HG03159 (cell line): ENCODE results near the gene MRGPRE.

Experiments used
- ATAC-seq: cut with Tn5 transposase; IDR thresholded peaks from one replicate; pipeline ENCODE4 v1.9.1; 2021; ENCODE audit warnings: mild to moderate bottlenecking, moderate library complexity; ENCODE audit not compliant: unreplicated experiment

MRGPRE gene

DNA sequence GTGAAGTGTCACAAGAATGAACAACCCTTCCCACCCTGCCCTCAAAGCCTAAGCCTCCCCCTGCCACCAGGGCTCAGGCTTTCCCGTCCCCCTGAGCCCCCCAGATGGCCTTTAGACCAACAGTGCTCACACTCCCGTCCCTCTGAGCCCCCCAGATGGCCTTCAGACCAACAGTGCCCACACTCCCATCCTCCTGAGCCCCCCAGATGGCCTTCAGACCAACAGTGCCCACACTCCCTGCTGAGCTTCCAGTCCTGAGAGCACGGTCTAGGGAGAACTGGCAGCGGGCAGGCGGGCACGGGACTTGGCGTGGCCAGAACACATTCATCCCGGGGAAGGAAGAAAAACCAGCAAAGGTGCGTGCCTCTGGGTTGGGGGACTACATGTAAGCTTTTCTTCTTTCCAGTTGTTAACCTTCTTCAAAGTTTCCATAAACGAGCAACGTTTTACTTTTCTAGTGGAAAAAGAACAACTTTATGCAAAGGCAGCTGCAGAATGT is 16.1 kb downstream of the MRGPRE start:
- no peak for ATAC-seq

DNA sequence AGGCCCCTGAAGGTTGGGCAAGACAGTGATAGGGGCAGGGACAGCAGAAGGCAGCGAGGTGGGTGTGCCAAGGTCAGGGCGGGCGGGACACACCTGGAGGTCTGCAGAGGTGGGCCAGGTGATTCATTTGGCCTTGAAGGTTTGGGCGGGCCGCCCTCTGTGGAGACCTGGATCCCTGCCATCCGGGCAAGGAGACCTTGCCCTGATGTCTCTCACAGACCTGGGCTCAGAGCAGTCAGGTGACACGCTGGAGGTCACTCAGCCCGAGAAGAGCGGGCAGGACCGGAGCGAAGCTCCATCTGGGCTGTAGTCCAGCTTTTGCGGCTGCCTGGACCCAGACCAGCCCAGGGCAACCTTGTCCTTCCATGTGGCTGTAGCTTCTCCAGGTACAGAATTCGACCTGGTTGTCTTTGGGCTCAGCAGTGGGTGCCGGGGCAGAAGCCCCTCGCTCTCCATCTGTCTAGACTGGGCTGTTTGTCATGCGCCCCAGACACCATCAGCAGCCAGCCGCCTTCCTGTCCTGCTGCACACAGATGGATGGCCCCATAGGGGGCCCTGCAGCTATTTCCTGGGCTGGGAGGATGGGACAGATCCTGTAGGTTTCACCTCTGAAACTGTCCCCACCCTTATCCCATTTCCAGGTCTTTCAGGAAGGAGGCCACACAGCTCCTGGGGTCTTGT is 16.7 kb downstream of the MRGPRE start:
- ATAC-seq: no peak

DNA sequence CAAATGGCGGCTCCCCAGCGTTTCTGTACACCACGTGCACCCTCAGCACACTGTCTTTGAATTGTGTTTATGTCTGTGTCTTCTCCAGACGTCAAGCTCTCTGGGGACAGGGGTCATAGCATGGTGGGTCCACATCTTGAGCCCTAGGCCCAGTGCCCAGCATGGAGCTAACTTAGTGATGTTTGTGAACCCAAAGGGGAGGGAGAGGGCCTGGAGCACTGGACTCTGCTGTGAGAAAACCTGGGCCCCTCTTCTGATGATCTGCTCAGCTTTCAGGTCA is 17.9 kb downstream of the MRGPRE start:
- no peak for ATAC-seq

DNA sequence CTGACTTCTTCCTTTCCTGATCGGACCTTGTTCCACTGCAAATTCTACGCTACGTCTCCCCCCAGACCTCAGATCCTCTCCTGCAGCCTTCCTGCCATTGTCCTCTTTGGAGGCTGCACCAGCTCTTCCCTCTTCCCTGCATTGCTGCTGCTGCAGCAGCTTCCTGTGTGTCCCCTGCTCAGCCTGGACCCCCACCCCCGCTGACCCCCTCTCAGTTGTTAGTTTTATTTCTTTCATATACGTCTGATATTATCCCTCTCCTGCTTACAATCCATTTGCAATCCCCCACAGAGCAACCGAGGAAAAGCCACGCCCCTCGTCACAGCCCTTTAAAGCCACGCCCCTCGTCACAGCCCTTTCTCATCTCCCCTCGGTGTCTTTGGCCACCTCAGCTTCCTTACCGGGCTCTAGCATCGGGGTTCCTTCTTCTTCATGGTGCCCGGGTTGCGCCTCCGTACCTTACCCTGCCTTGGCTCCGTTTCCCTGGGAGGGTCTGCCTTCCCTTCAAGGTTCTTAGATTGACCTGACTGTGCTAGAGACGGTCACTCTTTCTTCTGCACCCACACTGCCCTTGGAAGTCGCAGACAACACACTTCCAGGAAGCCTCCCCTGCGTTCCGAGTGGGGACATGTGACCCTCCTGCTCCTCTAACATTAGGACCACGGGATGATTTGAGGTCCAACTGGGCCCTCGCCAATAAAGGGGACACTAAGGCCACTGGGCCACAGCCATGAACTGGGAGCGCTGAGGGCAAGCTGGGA is 18.4 kb downstream of the MRGPRE start:
- ATAC-seq: no peak

DNA sequence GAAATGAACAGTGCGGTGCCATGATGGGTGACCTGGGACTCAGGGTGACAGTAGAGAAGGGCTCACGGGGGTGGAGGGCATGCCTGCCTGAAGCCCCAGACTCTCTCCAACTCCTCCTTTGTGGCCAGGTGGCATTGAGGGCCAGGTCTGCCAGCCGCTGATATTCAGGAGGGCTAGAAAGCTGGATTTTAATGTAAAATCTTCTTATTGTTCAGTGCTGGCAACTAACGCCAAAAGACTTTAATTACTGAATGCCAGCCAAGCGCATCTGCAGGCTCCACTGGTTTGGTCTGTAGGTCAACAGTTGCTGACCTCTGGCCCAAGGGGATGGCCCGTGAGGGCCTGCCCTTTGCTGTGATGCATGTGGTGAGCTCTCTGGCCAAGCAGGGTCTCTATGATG is 23.9 kb downstream of the MRGPRE start:
- ATAC-seq: no peak

DNA sequence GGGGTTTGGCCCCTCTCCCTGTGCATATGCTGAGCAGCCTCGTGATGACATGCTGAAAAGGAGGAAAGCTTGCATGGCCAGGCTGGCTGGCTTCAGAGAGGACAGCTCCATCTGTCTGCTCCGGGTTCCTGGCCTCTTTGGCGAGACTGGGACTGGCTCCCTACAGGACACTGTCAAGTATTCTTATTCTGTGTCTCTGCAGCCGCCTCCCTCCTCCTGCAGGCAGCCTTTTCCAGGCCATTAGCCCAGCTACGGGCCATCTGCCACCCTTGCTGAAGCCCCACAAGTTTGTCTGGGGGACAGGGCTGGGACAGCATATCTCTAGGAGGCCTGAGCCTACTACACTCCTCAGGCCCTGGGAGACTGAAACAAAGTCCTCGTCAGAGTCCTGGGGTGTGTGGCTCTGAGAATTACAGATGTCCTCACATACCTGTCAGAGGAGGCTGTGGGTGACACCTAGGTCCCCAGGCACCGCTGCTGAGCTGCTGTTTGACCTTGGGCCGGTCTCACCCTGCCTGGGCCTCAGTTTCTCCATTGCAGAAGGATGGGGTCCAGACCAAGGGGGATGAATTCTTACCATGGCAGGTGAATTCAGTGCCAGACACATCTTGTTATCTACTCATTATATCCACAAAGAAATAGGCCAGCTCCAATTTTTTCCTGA is 24.6 kb downstream of the MRGPRE start:
- no peak for ATAC-seq

DNA sequence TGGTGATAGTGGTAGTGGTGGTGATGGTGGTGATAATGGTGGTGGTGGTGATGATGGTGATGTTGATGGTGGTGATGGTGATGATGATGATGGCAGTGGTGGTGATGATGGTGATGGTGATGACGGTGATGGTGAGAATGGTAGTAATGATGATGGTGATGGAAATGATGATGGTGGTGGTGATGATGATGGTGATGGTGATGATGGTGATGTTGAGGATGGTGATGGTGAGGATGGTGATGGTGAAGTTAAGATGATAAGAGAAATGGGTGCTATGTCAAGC is 25.4 kb downstream of the MRGPRE start:
- no peak for ATAC-seq

DNA sequence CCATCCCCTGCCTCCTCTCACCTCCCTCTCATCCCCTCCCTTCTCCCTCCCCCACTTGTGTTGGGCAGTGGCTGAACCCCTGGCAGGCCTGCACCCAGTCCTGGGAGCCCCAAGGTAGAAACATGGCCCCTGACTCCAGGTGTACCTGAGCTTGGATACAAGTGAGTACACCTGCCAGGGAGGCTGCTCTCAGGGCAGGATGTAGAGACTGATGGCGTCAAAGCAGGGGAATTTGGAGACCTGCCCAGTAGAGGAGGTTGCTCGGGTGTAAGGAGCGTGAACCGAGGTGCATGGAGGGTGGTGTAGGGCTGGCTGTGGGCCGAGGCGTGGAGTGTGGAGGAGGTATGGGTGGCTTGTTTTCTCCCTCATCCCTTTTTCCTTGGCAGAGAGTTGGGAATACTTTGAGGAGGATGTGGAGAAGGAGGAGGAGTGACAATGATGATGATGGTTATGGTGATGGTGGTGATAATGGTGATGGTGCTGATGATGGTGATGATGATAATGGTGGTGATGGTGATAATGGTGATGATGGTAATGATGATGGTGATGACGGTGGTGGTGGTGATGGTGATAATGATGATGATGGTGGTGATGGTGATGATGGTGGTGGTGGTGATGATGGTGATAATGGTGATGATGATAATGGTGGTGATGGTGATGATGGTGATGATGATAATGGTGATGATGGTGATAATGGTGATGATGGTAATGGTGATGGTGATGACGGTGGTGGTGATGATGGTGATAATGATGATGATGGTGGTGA is 25.9 kb downstream of the MRGPRE start:
- no peak for ATAC-seq

DNA sequence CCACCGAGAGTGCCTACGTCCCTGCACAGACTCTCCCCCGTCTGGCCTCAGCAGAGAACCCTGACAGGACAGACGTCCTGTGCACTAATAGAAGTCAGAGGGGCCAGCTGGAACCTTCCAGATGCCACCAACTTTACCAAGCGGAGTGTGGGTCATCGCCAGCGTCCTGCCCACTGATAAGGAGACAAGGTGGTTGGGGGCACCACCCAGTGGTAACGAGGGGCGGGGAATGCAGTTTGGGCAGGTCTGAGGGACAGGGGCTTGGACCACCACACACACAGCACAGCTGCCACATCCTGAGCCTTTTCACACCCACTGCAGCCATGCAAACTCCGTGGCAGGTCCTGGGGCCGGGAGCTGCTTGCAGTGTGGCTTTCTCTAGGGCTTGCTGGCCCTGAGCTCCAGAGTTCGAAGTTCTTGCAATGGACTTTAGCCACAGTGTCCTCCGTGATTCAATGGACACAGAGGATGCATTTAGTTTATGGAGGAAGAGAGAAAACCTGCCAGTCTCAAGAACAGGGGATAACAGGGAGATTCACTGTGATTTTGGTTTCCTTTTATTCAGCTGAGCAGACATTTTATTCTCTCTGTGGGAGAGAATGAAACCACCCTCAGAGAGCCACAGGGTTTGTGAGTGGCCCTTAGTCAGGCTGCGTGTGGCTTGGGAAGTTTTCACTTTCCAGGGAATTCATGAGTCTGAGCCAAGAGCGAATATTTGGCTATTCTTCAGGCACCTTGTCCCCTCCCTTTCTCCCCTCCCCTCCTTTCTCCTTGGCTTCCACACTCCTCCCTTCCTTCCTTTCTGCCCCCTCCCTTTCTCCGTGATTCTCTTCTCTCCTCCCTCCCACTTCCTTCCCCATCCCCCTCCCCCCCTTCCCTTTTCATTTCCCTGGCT is 26.7 kb downstream of the MRGPRE start:
- no peak for ATAC-seq

DNA sequence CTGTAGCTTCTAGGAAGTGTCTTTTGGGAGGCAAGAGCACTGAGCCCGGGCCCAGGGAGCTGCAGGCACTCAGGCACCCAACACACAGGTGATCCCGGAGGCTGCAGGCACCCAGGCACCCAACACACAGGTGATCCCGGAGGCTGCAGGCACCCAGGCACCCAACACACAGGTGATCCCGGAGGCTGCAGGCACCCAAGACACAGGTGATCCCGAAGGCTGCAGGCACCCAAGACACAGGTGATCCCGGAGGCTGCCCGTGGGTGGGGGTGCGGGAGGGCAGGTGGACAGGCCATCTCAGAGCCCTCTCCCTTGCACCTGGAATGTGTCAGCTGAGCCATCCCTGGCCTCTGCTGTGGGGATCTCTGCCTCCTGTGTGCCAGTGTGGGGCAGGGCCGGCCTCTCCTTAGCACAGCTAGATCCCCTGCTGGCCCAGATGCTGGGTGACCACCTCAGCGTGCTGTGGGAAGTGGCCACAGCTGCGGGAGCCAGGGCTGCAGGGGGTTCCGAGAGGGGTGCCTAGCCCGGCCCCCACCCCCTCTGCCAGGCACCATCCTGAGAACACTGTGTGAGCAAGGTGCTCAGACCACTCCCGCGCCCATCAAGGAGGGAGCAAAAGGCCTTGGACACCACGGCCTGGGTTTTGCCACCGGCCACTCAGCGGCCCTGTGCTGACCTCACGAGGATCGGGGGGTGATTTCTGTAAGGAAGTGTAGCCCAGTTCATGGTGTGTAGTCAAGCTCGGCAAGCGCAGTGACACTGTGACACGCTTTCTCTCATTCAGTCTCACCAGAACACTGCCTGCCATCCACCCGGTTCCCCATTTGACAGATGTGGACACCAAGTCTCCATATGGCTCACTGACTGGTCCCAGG is 27.8 kb downstream of the MRGPRE start:
- ATAC-seq: no peak

DNA sequence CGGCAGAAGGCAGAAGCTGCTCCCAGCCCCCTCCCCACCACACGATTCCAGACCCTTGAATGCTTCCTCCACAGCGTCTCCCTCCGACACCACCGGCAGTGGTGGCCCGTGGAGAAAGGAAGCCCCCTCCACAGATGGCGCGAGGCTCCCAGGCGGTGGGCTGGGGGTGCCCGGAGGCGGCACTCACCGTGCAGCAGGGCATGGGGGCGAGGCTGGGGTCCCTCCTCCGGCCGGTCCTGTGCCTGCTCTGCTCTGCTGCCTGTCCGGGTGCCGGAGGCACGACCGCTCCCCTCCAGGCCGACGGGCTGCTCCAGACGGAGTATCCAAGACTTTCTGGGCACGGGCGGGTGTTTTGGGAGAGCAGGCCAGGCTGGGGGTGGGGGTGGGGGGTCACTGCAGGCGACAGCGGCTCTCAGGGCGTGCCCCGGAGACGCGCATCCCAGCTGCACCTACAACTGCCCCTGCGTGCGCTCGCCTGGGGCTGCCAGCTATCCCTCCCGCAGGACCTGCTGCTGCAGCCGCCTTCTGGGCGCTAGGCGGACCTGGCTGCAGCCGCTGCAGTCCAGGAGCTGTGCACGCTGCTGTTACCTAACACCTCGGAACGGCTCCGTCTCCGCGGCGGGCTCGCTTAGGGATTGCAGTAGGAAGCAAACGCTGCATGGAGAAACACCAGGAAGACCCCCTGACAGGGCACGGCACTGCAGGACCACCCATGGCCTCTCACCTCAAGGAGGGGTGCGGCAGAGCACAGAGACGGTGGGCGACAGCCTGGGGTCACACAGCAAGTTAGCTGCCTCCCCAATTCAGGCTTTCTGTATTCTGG is 28.8 kb downstream of the MRGPRE start:
- no peak for ATAC-seq

DNA sequence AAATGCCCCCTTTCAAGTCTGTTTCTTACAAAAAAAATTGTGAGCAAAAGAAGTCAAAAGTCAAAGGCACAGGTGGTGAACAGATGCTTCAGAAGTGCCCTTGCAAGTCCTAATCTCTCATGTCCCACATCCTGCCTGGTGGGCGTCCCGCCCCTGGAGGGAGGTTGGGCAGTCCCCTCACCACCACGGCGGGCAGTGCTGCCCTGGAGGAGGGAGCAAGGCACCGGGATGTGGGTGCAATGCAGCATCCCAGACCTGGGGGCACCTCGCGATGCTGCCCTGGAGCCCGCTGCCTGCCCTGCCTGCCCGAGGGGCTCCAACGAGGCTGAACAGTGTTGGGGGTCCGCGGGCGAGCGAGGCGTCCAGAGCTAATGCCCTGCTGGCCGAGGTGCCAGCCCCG is 29.5 kb downstream of the MRGPRE start:
- ATAC-seq: no peak

DNA sequence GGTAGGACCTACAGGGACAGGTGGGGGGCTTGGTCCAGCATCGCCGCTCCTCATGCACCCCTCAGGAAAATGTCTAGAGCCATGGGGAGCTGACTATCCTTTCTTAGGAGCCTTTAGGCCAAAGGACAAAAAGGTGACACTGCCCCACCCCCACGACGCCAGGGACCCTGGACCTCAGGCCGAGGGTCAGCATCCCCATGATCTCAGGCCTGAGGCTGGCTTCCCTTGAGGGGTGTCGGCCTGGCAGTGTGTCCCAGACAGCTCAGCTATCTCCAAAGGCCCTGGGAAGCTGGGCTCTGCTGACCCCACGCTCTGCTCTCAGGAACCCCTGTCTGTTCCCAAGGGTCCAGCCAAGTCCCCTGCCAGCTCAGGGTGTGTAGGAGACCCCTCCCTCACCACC is 29.9 kb downstream of the MRGPRE start:
- no peak for ATAC-seq

DNA sequence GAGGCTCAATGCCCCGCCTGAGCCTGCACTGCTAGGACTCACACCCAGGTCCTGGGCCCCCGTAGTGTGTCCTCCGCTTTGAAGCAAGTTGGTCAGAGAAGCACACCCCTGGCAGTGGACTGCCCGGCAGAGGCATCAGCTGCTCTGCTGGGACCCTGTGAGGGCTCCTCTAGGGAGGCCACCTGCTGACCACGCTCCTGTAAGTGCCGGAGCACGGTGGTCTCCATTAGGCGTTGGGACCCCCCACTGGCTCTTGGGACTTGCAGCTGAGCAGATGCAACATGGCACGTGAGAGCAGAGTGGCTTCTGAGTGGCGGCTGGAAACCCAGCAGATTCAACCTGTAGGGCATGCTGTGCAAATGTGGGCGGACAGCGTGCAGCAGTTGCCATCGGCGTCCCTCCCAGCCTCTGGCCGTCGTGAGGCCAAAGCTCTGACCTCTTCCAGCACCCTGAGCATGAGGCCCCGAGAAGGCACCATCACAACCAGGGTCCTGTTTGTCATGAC is 30.5 kb downstream of the MRGPRE start:
- no peak for ATAC-seq

DNA sequence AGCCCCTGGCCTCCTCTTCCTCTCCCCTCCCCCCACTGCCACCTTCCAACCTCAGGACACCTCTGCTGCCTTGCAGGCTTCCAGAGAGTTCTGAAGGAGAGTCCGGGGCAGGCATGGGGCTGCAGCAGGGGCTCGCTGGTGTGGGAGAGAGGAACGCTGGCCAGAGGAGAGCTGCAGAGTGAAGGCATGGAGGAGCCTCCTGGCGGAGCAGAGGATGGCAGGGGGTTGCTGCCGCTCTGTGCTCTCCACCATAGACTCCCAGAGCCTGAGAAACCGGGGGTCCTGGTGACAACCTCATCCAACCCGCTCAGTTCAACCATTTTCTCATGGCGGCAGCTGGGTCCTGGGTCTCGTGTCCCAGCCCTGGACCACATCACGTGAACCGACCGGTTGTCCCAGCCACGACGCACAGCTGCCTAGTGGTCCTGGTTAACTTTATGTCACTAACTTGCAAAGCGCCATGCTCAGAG is 31.1 kb downstream of the MRGPRE start:
- no peak for ATAC-seq

DNA sequence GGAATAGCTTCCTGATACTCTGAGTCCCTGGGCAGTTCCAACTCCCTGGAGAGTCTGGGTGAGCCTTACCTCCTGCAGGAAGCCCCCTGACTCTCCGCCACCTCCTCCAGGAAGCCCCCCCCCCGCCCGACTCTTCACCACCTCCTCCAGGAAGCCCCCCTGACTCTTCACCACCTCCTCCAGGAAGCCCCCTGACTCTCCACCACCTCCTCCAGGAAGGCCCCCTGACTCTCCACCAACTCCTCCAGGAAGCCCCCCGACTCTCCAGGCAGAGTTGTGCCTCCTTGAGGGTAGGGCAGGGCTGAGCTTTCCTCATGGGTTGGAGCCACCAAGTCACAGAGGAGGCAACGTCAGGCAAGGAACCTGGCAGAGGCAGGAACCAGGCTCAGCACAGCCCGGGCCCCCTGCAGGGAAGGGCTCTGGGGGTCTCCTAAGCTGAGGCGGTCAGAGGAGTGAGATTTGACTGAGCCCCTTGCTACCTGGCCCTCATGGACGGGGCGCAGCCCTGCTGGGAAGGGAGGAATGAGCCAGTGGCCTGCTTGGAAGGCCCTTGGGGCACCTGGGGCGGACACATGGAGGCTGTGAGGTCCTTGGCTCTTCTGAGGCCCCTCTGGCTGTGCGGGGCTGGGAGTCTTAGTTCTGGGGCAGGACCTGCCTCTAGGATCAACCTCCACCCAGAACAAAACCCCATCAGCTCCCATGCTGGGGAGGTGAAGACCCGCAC is 31.7 kb downstream of the MRGPRE start:
- ATAC-seq: no peak

DNA sequence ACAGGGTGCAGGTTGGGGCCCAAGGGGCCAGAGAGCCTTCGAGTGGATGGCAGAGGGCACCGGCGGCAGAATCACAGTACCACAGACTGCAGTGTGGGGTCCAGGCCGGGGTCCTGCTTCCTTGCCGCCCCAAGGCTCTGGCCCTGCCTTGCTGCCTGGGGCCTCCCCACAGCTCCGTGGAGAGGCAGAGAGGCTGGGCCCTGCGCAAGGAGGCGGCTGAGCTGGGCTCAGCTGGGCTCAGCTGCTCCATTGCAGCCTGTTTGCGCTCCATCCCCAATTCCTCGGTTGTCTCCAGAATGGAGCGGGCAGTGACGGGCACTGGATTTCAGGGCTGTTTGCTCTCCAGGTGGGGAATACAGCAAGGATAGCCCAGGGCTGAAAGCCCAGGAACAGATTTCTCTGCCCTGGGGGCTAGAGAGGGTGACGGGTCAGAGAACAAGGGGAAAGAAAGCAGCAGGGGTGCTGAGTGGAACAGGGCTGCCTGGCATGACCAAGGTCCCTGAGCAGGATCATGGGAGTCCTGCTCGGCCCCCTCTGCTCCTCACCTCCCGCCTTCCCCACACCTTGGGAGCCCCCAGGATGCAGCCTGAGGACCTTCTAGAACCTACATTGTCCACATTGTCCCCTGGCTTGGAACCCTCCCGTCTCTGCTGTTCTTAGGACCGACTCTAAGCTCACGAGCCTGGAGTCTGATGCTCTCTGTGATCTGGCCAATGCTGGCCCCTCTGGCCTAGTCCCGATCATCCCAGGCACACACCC is 32.5 kb downstream of the MRGPRE start:
- ATAC-seq: no peak
